Measurements from ENCODE around the gene PDPN.

PDPN gene

GRCh38 chr1:13585612-13585991, 2.0 kb downstream of the PDPN start:
- TF ChIP-seq, protein P1, sequence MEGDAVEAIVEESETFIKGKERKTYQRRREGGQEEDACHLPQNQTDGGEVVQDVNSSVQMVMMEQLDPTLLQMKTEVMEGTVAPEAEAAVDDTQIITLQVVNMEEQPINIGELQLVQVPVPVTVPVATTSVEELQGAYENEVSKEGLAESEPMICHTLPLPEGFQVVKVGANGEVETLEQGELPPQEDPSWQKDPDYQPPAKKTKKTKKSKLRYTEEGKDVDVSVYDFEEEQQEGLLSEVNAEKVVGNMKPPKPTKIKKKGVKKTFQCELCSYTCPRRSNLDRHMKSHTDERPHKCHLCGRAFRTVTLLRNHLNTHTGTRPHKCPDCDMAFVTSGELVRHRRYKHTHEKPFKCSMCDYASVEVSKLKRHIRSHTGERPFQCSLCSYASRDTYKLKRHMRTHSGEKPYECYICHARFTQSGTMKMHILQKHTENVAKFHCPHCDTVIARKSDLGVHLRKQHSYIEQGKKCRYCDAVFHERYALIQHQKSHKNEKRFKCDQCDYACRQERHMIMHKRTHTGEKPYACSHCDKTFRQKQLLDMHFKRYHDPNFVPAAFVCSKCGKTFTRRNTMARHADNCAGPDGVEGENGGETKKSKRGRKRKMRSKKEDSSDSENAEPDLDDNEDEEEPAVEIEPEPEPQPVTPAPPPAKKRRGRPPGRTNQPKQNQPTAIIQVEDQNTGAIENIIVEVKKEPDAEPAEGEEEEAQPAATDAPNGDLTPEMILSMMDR (IDR thresholded peaks at IDR 0.05; ENCODE audit: low read depth, low read length): no peak
- H3K4me3 ChIP-seq (ENCODE audit: low read depth, low read length): no peak overlapping the region

GRCh38 chr1:13586001-13586400, 2.4 kb downstream of the PDPN start:
- TF ChIP-seq, protein P1 (IDR thresholded peaks at IDR 0.05; ENCODE audit: low read depth, low read length): no peak

GRCh38 chr1:13587256-13588030, 3.8 kb downstream of the PDPN start:
- TF ChIP-seq, protein P1 (IDR thresholded peaks at IDR 0.05; ENCODE audit: low read depth, low read length): no peak
- H3K4me3 ChIP-seq (ENCODE audit: low read depth, low read length): no peak overlapping the region

More at GRCh38 chr1:13586001-13586400, 2.4 kb downstream of the PDPN start:
- no peak overlapping the region for H3K4me3 ChIP-seq (ENCODE audit: low read depth, low read length)

DNA sequence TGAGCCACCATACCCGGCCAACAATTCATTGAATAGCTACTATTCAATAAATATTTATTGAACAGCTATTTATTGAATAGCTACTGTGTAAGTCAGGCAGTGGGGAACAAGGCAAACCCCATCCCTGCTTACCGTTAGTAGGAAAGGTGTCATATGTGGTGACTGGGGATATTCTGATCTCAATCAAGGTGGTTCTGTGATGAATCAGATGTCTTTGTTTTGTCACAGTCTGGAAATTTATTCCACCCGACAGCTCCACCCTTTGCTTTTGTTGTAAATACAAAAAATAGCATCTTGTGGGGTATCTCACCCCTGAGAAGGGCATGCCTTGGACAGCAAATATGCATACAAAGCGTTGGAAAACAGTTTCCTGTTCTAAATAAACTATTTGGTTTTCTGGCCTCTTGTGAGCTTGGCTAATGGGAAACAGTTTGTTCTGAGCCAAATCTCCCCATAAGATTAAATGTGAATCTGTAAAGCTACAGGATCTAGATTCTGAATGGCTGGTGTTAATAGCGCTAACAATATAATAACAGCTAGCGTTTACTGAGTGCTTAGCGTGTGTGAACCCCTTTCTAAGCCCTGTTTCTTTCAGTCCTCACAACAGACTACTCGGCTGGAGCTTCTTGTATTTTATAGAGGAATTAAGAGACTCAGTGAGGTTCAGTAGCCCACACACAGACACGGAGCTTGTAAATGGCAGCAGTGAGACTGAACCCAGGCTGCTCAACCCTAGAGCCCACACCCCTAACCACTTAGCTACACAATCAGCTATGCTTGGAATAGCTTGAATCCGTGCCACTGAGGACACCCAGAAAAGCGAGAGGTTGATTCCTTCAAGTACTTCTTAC, 5.5 kb downstream of the PDPN start:
- TF ChIP-seq, protein P1 (IDR thresholded peaks at IDR 0.05; ENCODE audit: low read depth, low read length): no peak
- no peak overlapping the region for H3K4me3 ChIP-seq (ENCODE audit: low read depth, low read length)

DNA sequence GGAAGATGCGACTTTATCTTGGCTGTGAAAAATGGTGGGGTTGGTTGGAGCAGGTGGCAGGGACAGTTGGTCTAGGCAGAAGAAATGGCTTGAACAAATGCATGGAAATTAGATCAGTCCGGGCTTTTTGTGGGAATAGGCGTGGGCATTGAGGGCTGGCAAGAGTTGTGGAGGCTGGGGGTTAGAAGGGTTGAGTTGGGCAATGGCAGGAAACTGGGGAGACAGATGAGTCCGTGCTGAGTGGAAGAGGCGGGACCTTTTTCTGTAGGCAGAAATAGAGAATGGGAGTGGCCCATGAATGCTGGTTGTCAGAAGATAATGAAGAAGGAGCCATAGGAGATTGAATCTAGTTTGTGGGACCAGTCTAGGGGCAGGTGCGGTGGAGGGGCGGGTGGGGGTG, 6.9 kb downstream of the PDPN start:
- no peak overlapping the region for H3K4me3 ChIP-seq (ENCODE audit: low read depth, low read length)
- TF ChIP-seq, protein P1 (IDR thresholded peaks at IDR 0.05; ENCODE audit: low read depth, low read length): no peak

GRCh38 chr1:13593511-13594131, 10.0 kb downstream of the PDPN start:
- H3K4me3 ChIP-seq (ENCODE audit: low read depth, low read length): no peak overlapping the region
- TF ChIP-seq, protein P1 (IDR thresholded peaks at IDR 0.05; ENCODE audit: low read depth, low read length): no peak

Data from WI38 (cell line).